OCI-LY7 (cell line): ENCODE data around the gene AFMID.

Experiments
- CTCF ChIP-seq: fragments of 200-600 bp; sonication (generic); conservative IDR thresholded peaks from 2 replicates; pipeline ENCODE4 v1.5.1; 2014; ENCODE audit warnings: mild to moderate bottlenecking, antibody characterized with exemption, low read length, moderate library complexity, mixed read lengths
- EZH2phosphoT487 ChIP-seq: fragments of 200-600 bp; sonication (generic); IDR thresholded peaks from 2 replicates; pipeline ENCODE4 v1.6.1; 2018; ENCODE audit warnings: low read depth, borderline replicate concordance, mild to moderate bottlenecking, mixed run types, antibody characterized with exemption, low read length, moderate library complexity, mixed read lengths

GRCh38 chr17:78251773-78252103, 64.6 kb downstream of the AFMID start:
- TF ChIP-seq CTCF (no peak), EZH2phosphoT487 (no peak)
